ELF-1 (cell line): ENCODE data around the gene PLCB4.

Experiments used
- DNase-seq: peaks from one replicate; pipeline ENCODE4 v3.0.0-alpha.2; 2016; ENCODE audit warnings: low read depth, low spot score

PLCB4 gene

GRCh38 chr20:9172851-9173250 lies 104.0 kb downstream of the PLCB4 start:
- peak; percentile 11 for DNase-seq

GRCh38 chr20:9177278-9177677 lies 108.4 kb downstream of the PLCB4 start:
- no peak for DNase-seq

GRCh38 chr20:9179193-9179802 lies 110.4 kb downstream of the PLCB4 start:
- DNase-seq = no peak

GRCh38 chr20:9179867-9180266 lies 111.0 kb downstream of the PLCB4 start:
- no peak for DNase-seq

GRCh38 chr20:9180481-9181257 lies 111.8 kb downstream of the PLCB4 start:
- no peak for DNase-seq

DNA sequence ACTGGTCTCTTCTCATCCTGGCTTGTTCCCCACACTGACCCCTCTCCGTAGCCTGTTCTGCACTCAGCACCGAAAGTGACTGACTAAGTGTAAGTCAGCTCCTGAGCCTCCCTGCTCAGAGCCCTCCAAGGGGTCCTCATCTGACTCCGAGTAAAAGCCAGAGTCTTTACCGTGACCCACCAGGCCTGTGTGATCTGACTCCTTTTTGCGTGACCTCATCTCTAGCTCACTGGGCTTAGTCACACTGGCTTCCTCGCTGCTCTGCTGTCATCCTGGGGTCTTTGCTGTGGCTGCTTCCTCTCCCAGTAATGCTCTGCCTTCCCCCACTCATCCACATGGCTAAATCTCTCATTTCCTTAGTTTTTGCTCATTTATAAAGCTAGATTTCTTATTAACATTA lies 116.6 kb downstream of the PLCB4 start:
- peak; percentile 24 for DNase-seq

DNA sequence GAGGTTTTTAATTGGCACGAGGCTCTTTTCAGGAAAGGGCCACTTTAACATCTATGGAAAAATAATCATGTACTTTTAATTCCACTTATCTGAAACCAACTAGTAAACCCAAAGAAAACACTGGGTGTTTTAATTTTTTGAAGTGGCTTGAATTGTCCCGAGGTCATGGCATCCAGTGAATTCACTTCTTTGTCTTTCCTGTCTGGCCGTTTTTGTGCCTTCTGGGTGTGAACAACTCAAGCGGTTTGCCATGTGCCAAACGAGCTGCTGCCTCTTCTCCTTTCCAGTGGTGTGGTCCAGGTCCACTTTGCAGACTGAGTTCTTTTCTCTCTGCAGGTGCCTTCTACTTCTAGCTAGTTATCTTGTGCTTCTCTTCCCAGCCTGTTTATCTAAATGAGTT lies 117.5 kb downstream of the PLCB4 start:
- no peak for DNase-seq

DNA sequence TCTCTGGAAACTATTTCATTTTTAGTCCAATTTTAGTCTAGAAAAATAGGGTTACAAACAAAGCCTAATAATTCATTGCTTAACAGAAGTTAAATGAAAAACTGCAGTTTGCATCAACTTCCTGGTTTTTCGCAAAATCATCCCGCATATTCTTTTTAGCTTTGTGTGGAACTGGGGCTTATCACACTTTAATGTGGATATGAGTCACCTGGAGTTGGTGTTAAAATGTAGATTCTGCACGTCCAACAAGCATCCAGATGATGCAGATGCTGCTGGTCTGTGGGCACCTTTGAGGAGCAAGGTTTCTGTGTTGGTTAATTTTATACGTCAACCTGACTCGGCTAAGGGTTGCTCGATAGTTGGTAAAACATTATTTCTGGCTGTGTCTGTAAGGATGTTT lies 126.1 kb downstream of the PLCB4 start:
- no peak for DNase-seq

DNA sequence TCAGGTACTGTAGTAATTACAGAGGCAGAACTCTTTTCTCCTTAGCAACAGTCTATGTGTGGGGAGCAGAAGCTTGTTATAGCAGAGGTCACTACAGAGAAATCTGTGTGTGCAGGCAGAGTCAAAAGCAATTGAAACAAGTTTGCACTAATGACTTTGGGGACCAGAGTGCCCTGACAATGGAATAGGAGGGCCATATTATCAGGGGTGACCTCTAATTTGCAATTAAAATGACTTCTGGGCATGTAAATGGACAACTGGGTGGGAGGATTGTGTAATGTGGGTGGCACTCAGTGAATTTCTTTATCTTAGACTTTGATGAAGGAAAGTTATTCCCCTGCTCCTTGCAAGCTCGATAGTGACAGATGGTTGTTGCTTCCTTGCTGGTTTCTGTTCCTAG lies 127.2 kb downstream of the PLCB4 start:
- no peak for DNase-seq

GRCh38 chr20:9198460-9198859 lies 129.6 kb downstream of the PLCB4 start:
- DNase-seq = no peak

GRCh38 chr20:9200196-9200595 lies 131.3 kb downstream of the PLCB4 start:
- DNase-seq = no peak

DNA sequence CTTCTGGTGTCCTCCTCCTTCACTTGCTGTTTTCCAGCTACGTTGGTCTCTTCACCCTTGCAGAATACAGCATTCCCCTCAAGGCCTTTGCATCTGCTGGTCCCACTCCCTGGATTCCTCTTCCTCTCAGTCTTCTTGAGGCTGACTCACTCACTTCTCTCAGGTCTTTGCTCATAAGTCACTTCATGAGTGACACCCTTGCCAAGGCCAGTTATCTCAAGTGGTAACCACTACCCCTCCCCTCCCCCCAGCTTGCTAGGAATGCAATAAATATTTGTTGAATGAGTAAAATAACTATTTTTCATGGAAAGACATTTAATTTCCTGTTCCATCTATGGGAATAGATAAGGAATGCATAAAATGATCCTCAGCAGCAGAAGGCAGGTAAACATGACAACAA lies 131.7 kb downstream of the PLCB4 start:
- DNase-seq = no peak

GRCh38 chr20:9202420-9203080 lies 133.7 kb downstream of the PLCB4 start:
- no peak for DNase-seq

GRCh38 chr20:9203081-9203447 lies 134.2 kb downstream of the PLCB4 start:
- DNase-seq = no peak

GRCh38 chr20:9204979-9205378 lies 136.1 kb downstream of the PLCB4 start:
- no peak for DNase-seq

- DNase-seq = no peak
Observed at GRCh38 chr20:9206486-9206885, 137.6 kb downstream of the PLCB4 start.

GRCh38 chr20:9207253-9207652 lies 138.4 kb downstream of the PLCB4 start:
- no peak for DNase-seq

GRCh38 chr20:9210356-9210755 lies 141.5 kb downstream of the PLCB4 start:
- DNase-seq = no peak

- no peak for DNase-seq
Observed at GRCh38 chr20:9211016-9211760, 142.3 kb downstream of the PLCB4 start.

DNA sequence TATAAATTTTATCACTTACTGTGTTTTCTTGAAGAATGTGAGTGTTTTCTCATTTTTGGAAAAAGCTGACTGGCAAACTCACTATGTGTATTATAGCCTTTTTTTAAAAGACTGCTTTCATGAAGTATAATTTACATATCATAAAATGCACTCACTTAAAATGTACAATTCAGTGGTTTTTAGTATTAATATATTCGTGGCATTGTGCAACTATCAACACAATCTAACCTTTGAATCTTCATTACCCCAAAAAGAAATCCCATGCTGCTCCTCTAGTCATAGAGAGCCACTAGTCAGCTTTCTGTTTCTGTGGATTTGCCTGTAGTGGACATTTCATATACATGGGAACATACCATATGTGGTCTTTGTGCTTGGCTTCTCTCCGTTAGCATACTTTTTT lies 143.8 kb downstream of the PLCB4 start:
- no peak for DNase-seq

DNA sequence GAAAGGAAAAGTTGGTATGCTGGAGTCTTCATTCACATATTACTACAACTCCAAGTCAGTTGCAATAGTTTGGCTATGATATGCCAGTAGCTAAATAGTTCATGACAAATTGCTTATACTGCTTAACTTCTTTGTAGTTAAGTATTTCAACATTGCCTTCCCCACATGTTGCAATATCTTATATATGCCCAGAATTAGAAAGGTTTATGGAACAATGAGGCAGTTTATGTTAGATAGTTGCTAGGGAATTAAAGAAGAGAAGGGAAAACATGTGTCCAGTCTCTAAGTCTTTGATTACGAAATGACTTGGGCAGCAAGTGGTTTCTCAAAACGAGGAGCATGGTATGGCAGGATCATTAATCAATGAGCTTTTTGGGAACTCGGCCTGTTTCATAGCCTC lies 145.8 kb downstream of the PLCB4 start:
- DNase-seq = no peak

- no peak for DNase-seq
Observed at GRCh38 chr20:9215539-9215938, 146.7 kb downstream of the PLCB4 start.
